HG03520 (cell line): ENCODE measurements around the gene ATRIP.
"Not testable (repeated sequence)": the region's sequence is repeated elsewhere in the genome, so short reads cannot be mapped to it uniquely, and the experiment has no call there.

Source experiments
- ATAC-seq: cut with Tn5 transposase; IDR thresholded peaks from one replicate; pipeline ENCODE4 v1.9.1; 2021; ENCODE audit warnings: mild to moderate bottlenecking, moderate library complexity; ENCODE audit not compliant: unreplicated experiment

ATRIP gene

DNA sequence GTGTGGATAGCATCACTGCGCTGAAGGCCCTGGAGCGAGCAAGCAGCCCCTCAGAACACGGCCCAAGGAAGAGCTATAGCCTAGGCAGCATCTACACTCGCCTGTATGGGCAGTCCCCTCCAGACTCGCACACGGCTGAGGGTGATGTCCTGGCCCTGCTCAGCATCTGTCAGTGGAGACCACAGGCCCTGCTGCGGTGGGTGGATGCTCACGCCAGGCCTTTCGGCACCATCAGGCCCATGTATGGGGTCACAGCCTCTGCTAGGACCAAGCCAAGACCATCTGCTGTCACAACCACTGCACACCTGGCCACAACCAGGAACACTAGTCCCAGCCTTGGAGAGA is 20.5 kb downstream of the ATRIP start:
- no peak for ATAC-seq

- ATAC-seq = no peak
These were observed 21.1 kb downstream of the ATRIP start for GRCh38 chr3:48467473-48468267.

DNA sequence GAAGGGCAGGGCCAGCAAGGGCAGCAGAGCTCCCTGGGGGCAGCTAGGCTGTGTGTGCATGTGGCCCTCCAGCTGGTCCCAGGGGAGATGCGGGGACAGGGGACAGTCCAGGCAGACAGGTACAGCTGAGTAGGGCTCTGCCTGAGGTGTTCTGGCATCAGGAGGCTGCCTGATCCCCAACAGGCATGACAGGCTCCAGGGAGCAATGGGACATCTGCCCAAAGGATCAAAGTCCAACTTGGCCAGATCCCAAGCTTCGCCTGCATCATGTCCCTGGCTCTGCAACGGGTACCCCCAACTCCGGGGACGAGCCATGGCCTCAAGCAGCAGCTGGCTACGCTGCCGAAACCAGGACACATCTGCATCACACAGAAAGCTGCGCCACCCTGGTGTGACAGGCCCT is 21.8 kb downstream of the ATRIP start:
- no peak for ATAC-seq

DNA sequence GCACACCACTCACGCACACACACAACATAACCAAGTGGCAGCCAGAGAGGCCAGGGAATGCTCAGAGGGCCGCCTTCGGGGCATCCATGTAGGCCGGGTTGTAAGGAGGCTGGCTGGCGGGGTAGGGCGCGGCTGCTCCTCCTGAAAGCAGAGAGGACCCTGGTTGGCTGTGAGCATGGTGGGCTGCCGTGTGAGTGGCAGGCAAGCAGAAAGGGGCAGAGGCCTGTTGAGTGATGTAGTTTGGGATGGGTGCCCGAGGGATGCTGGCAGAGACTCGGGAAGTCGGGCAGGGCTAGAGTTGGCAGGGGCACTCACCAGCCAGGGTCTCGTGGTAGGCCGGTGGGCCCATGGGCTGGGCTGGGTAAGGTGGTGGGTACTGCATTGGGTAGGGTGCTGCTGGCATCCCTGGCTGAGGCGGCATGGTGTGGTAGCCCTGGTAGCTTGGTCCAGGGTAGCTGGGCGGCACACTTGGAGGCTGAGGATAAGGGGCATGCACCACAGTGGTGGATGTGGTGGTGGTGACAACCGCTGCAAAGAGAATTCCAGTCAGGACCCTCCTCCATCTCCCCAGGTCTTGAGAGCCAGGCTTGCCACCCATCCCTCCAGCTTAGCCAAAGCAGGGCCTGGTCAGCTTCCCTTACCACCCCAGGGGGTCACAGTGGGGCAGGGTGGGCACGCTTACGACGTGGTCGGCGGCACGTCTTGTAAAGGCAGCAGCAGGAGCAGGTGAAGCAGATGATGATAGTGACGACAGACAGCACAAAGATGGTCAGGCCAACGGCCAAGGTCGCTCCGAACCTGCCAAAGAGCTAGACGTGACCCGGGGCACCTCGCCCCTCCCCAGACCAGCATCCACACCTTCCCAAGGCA is 22.7 kb downstream of the ATRIP start:
- ATAC-seq = no peak

GRCh38 chr3:48470286-48470685 is 23.7 kb downstream of the ATRIP start:
- no peak for ATAC-seq

- ATAC-seq = no peak
These were observed 26.1 kb downstream of the ATRIP start for GRCh38 chr3:48472673-48472922.

DNA sequence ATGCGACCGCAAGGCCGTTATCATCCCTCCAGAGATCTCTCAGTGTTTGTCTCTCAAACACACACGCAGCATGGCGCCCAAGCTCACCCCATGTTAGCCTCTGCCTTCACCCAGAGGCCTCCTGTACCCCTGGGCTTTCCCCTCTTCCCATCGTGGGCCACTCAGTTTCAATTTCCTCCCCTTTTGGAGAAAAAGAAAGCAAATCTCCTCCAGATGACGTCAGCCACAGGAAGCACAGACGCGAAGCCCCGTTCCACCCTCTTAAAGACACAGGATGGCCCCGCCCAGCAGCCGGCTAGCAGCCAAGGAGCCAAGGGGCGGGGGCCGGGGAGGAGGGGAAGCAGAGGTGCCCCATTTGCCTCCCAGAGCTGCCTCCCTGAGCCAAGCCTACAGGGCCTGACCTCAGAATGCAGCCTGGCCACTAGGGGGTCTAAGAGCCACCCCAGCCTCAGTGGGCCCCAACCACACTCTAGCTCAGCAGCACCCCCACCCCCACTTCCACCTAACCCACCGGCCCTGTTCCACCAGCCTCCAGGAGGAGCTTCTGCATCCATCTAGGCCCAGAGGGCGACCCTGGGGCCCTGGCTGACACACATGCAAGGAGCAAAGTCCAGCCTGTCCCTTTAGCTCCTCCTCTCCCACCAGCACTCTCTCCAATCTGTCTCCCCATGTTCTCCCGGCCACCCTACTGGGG is 26.5 kb downstream of the ATRIP start:
- ATAC-seq = peak; percentile 76

GRCh38 chr3:48473617-48473952 is 27.0 kb downstream of the ATRIP start:
- no peak for ATAC-seq

DNA sequence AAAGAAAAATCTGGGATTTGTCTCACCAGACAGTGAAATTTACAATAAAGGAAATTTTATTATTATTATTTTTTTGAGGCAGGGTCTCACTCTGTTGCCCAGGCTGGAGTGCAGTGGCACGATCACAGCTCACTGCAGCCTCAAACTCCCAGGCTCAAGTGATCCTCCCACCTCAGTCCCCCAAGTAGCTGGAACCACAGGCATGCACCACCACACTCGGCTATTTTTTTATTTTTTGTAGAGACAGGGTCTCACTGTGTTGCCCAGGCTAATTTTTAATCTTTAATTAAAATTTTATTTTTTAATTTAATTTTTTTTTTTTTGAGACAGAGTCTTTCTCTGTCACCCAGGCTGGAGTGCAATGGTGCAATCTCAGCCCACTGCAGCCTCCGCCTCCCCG is 27.5 kb downstream of the ATRIP start:
- ATAC-seq = not testable (repeated sequence)

- ATAC-seq = no peak
These were observed 28.1 kb downstream of the ATRIP start for GRCh38 chr3:48474619-48475018.

- ATAC-seq = no peak
These were observed 28.7 kb downstream of the ATRIP start for GRCh38 chr3:48475188-48475587.

- no peak for ATAC-seq
These were observed 30.0 kb downstream of the ATRIP start for GRCh38 chr3:48476426-48477053.

DNA sequence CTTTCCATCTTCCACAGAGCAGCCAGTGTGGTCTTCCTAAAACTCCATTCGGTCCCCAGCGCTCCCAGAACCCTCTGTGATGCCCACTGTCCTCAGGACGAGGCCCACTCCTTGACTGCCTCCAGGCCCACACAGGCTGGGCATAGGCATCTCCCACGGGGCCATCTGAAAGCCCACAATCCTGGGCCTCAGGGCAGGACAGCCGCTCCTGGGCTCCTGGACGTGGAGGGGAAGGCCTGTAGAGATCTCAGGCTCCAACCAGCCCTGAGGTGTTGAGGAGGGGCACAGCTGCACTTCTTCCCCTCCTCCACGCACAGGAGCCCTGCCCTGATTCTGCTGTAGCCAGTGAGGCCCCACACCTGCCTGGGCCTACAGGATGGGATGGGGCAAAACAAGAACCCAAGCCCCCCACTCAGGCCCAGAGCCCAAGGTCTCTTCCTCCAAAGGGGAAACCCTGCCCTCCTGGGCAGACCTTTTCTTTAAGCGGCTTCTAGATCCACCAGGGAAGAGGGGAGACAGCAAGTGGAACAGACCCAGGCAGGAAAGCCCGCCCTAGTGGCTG is 31.5 kb downstream of the ATRIP start:
- ATAC-seq = no peak

GRCh38 chr3:48478626-48479555 is 32.4 kb downstream of the ATRIP start:
- ATAC-seq = no peak

- not testable (repeated sequence) for ATAC-seq
These were observed 34.4 kb downstream of the ATRIP start for GRCh38 chr3:48480891-48481290.

DNA sequence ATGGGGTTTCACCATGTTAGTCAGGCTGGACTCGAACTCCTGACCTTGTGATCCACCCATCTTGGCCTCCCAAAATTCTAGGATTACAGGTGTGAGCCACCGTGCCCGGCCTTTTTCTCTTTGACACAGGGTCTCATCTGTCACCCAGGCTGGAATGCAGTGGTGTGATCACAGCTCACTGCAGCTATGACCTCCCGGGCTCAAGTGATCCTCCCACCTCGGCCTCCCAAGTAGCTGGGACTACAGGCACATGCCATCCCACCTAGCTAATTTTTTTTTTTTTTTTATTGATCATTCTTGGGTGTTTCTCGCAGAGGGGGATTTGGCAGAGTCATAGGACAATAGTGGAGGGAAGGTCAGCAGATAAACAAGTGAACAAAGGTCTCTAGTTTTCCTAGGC is 36.3 kb downstream of the ATRIP start:
- ATAC-seq = not testable (repeated sequence)

- no peak for ATAC-seq
These were observed 40.4 kb downstream of the ATRIP start for GRCh38 chr3:48486952-48487351.

DNA sequence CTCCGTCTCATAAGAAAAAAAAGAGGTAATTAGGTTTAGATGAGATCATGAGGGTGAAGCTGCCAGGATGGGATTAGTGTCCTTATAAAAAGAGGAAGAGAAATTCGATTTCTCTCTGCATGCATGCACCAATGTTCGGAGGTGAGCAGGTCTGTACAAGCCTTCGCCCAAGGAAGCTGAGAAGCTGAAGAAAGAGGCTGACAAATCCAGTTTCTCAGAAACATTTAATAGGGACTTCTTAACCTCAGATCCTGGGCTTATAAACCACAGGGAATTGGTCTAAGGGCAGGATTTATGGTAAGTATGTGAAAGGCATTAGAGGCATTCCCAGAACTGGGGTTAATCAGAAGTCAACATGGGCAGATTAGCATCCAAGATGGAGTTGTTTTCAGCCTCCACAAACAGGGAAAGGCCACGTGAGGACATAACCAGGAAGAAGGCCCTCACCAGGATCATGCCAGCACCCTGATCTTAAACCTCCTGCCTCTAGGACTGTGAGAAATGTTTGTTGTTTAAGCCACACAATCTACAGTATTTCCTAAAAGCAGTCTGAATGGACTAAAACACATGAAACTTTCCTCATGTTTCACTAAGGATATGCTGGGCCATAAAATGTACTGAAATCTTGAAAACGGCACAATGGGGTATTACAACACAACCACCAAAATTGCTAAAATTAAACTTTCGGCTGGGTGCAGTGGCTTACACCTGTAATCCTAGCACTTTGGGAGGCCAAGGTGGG is 46.1 kb downstream of the ATRIP start:
- no peak for ATAC-seq

- no peak for ATAC-seq
These were observed 46.6 kb downstream of the ATRIP start for GRCh38 chr3:48493203-48493501.

DNA sequence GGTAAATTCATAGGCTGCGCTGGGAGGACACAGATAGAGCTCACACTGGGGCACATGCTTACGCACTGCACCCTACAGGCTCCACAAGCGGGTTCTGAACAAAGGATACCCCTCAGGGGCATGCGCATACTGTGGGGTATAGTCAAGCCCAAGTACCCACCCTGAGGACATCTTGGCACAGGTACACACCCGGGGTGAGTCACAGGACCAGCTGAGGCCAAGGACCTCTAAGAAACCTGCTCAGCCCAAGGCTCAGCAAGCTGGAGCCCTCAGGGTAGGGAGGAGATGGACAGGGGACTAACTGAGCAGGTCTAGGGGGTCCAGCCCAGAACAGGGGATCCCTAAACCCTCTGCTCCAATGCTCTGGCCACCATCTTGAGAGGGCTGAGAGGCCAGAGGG is 54.1 kb downstream of the ATRIP start:
- no peak for ATAC-seq
